ENCODE results near the gene MCEMP1.

DNA sequence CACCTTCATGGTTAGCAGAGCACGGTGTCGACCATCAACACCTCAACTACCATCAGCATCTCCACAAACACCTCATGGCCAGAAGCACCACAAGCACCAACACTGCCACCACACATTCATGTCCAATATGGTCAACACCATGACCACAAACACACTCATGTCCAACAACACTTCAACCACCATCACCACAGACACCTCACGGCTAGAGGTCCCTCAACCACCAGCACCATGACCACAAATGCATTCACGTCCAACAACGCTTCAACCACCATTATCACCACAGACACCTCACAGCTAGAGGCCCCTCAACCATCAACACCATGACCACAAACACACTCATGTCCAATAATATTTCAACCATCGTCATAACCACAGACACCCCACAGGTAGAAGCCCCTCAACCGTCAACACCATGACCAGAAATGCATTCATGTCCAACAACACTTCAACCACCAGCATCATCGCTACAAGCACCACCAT lies 13.9 kb downstream of the MCEMP1 start:
- no peak for TF ChIP-seq EZH2phosphoT487 (conservative IDR thresholded peaks at IDR 0.05; ENCODE audit: low read length)
- TF ChIP-seq, protein P1, sequence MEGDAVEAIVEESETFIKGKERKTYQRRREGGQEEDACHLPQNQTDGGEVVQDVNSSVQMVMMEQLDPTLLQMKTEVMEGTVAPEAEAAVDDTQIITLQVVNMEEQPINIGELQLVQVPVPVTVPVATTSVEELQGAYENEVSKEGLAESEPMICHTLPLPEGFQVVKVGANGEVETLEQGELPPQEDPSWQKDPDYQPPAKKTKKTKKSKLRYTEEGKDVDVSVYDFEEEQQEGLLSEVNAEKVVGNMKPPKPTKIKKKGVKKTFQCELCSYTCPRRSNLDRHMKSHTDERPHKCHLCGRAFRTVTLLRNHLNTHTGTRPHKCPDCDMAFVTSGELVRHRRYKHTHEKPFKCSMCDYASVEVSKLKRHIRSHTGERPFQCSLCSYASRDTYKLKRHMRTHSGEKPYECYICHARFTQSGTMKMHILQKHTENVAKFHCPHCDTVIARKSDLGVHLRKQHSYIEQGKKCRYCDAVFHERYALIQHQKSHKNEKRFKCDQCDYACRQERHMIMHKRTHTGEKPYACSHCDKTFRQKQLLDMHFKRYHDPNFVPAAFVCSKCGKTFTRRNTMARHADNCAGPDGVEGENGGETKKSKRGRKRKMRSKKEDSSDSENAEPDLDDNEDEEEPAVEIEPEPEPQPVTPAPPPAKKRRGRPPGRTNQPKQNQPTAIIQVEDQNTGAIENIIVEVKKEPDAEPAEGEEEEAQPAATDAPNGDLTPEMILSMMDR (IDR thresholded peaks at IDR 0.05; ENCODE audit: insufficient read depth, low read length, poor library complexity, severe bottlenecking): no peak

Measured in SU-DHL-6 (cell line).